ENCODE data around the gene NFATC2.

The NFATC2 gene

GRCh38 chr20:51484831-51485230 lies 57.7 kb downstream of the NFATC2 start:
- Histone ChIP-seq H3K9me2 (replicated peaks; ENCODE audit: insufficient read depth, low read length) (no peaks in the 10 kb centered on the region), H2AFZ (ENCODE audit: low read depth, low read length, severe bottlenecking) (no peak overlapping the region), H3K4me2 (ENCODE audit: low read depth, low read length, poor library complexity, severe bottlenecking) (no peak overlapping the region), H3K79me2 (ENCODE audit: insufficient read depth, low read length) (no peaks in the 10 kb centered on the region), H3K36me3 (ENCODE audit: low read length) (no peaks in the 10 kb centered on the region), H3K27me3 (ENCODE audit: low read length) (no peaks in the 10 kb centered on the region), H3K4me3 (ENCODE audit: insufficient read depth, low read length, poor library complexity, severe bottlenecking) (no peak overlapping the region), H3F3A (ENCODE audit: insufficient read depth) (no peaks in the 10 kb centered on the region), H3K27ac (ENCODE audit: low read depth, low read length) (no peak overlapping the region), H4K20me1 (ENCODE audit: low read depth, low read length) (no peaks in the 10 kb centered on the region), H3K9me3 (ENCODE audit: insufficient read depth, low read length) (no peaks in the 10 kb centered on the region), H3K9ac (ENCODE audit: low read length) (no peak overlapping the region)
- TF ChIP-seq EZH2phosphoT487 (conservative IDR thresholded peaks at IDR 0.05; ENCODE audit: low read length): no peak
- TF ChIP-seq, protein P1, sequence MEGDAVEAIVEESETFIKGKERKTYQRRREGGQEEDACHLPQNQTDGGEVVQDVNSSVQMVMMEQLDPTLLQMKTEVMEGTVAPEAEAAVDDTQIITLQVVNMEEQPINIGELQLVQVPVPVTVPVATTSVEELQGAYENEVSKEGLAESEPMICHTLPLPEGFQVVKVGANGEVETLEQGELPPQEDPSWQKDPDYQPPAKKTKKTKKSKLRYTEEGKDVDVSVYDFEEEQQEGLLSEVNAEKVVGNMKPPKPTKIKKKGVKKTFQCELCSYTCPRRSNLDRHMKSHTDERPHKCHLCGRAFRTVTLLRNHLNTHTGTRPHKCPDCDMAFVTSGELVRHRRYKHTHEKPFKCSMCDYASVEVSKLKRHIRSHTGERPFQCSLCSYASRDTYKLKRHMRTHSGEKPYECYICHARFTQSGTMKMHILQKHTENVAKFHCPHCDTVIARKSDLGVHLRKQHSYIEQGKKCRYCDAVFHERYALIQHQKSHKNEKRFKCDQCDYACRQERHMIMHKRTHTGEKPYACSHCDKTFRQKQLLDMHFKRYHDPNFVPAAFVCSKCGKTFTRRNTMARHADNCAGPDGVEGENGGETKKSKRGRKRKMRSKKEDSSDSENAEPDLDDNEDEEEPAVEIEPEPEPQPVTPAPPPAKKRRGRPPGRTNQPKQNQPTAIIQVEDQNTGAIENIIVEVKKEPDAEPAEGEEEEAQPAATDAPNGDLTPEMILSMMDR (IDR thresholded peaks at IDR 0.05; ENCODE audit: insufficient read depth, low read length, poor library complexity, severe bottlenecking): no peak

DNA sequence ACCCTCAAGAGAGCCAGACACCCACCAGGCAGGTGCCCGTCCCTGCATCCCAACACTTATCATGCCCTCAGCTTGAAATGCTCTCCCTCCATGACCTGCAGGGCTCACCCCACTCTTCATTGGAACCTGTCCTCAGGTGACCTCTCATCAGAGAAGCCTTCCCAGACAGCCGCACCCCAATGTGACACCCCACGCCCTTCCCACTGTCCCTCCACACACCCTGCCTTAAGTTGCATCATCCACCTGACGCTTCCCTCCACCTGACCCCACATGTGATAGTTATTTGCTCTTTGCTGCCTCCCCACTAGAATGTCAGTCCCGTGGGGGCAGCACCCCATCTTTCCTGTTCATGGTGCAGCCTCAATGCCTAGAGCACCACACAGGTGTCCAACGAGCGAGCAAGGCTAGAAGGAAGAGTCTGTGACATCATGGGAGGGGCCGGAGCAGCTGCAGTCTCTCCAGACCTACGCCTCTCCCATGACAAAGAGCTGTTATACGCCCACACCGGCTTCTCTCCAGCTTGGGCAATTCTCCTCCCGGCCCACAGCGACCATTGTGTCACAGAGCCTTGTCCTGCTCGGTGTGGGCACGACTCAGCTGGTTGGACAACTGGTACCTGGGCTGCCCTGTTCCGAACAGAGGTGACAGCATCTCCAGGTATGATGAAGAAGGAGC lies 58.2 kb downstream of the NFATC2 start:
- no peaks in the 10 kb centered on the region for H3K9me2 ChIP-seq (replicated peaks; ENCODE audit: insufficient read depth, low read length)
- TF ChIP-seq, protein P1 (IDR thresholded peaks at IDR 0.05; ENCODE audit: insufficient read depth, low read length, poor library complexity, severe bottlenecking): no peak
- TF ChIP-seq EZH2phosphoT487 (conservative IDR thresholded peaks at IDR 0.05; ENCODE audit: low read length): no peak

DNA sequence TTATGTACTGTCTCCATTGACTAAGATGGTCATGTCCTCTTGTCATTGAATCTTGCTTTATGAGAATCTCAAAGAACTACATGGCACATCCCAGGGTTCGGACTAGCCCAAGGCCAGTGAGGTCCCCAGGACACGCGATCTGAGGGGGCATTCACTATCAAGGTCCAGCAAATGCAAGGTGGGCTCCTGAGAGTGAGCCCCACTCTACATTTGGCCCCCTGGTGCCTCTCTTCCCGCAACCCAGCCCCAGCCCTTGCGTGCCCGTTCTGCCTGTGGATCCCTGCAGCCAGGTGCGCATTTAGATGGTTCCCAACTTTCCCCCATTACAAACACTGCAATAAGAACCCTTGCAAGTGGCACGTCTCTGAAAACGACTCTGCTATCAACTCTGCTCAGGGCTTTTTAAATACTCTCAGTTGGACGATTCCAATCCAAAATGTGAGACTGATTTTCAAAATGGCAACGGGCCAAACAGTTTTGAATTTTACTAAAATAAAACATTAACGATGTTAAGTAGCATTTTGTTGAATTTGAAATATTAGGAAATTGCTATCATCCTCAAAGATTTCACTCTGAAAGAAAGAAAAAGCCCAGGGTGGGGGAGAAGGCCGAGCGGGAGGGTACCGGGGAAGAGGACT lies 59.6 kb downstream of the NFATC2 start:
- Histone ChIP-seq H3K9me2 (replicated peaks; ENCODE audit: insufficient read depth, low read length) (no peaks in the 10 kb centered on the region), H3F3A (ENCODE audit: insufficient read depth) (no peaks in the 10 kb centered on the region), H3K4me2 (ENCODE audit: low read depth, low read length, poor library complexity, severe bottlenecking) (no peak overlapping the region), H3K4me3 (ENCODE audit: insufficient read depth, low read length, poor library complexity, severe bottlenecking) (no peak overlapping the region), H3K79me2 (ENCODE audit: insufficient read depth, low read length) (no peaks in the 10 kb centered on the region), H2AFZ (ENCODE audit: low read depth, low read length, severe bottlenecking) (no peak overlapping the region), H3K27ac (ENCODE audit: low read depth, low read length) (no peak overlapping the region), H3K9me3 (ENCODE audit: insufficient read depth, low read length) (no peaks in the 10 kb centered on the region), H3K36me3 (ENCODE audit: low read length) (peaks cover 2% of the 10 kb centered on the region; the same call in 1 of the 2 replicates), H3K27me3 (ENCODE audit: low read length) (no peaks in the 10 kb centered on the region), H4K20me1 (ENCODE audit: low read depth, low read length) (no peaks in the 10 kb centered on the region), H3K9ac (ENCODE audit: low read length) (no peak overlapping the region)
- TF ChIP-seq EZH2phosphoT487 (conservative IDR thresholded peaks at IDR 0.05; ENCODE audit: low read length): no peak

More for the DNA sequence above, 58.2 kb downstream of the NFATC2 start:
- Histone ChIP-seq H3K9ac (ENCODE audit: low read length) (no peak overlapping the region), H3K27ac (ENCODE audit: low read depth, low read length) (no peak overlapping the region), H3K4me2 (ENCODE audit: low read depth, low read length, poor library complexity, severe bottlenecking) (no peak overlapping the region), H3K36me3 (ENCODE audit: low read length) (no peaks in the 10 kb centered on the region), H2AFZ (ENCODE audit: low read depth, low read length, severe bottlenecking) (no peak overlapping the region), H3K9me3 (ENCODE audit: insufficient read depth, low read length) (no peaks in the 10 kb centered on the region), H3K27me3 (ENCODE audit: low read length) (no peaks in the 10 kb centered on the region), H3K4me3 (ENCODE audit: insufficient read depth, low read length, poor library complexity, severe bottlenecking) (no peak overlapping the region), H3K79me2 (ENCODE audit: insufficient read depth, low read length) (no peaks in the 10 kb centered on the region), H4K20me1 (ENCODE audit: low read depth, low read length) (no peaks in the 10 kb centered on the region), H3F3A (ENCODE audit: insufficient read depth) (no peaks in the 10 kb centered on the region)

GRCh38 chr20:51481341-51481914 lies 61.1 kb downstream of the NFATC2 start:
- Histone ChIP-seq H3K36me3 (ENCODE audit: low read length) (peaks cover 10% of the 10 kb centered on the region; the same call in 1 of the 2 replicates), H3F3A (ENCODE audit: insufficient read depth) (no peaks in the 10 kb centered on the region), H3K9ac (ENCODE audit: low read length) (no peak overlapping the region), H3K9me2 (replicated peaks; ENCODE audit: insufficient read depth, low read length) (no peaks in the 10 kb centered on the region), H3K27me3 (ENCODE audit: low read length) (no peaks in the 10 kb centered on the region), H3K79me2 (ENCODE audit: insufficient read depth, low read length) (no peaks in the 10 kb centered on the region), H3K4me3 (ENCODE audit: insufficient read depth, low read length, poor library complexity, severe bottlenecking) (no peak overlapping the region), H3K27ac (ENCODE audit: low read depth, low read length) (no peak overlapping the region), H3K9me3 (ENCODE audit: insufficient read depth, low read length) (no peaks in the 10 kb centered on the region), H2AFZ (ENCODE audit: low read depth, low read length, severe bottlenecking) (no peak overlapping the region), H3K4me2 (ENCODE audit: low read depth, low read length, poor library complexity, severe bottlenecking) (no peak overlapping the region), H4K20me1 (ENCODE audit: low read depth, low read length) (no peaks in the 10 kb centered on the region)
- TF ChIP-seq, protein P1 (IDR thresholded peaks at IDR 0.05; ENCODE audit: insufficient read depth, low read length, poor library complexity, severe bottlenecking): no peak
- TF ChIP-seq EZH2phosphoT487 (conservative IDR thresholded peaks at IDR 0.05; ENCODE audit: low read length): no peak

All from SU-DHL-6 (cell line).